ENCODE data around the gene TMEM176A.

Gene TMEM176A

GRCh38 chr7:150799741-150800580 is 608 bp upstream of the TMEM176A start, which contains the start of gene TMEM176B:
TMEM176B (minus strand) TSS chr7:150800364; CDS start chr7:150796569, 3,795 bp downstream.
- H3K4me3 ChIP-seq (ENCODE audit: low read length), result no peak within 1 kb of the TSS
- no peak for DNase-seq
- WGBS (ENCODE audit: extremely low coverage, insufficient coverage, low lambda C conversion rate), result no CpG with 5 or more reads among the region's 75 CpGs

GRCh38 chr7:150801242-150801945 is 825 bp downstream of the TMEM176A start:
- Histone ChIP-seq H4K8ac (ENCODE audit: low read depth, low read length) (no peak overlapping the region), H3K79me1 (ENCODE audit: low read length) (no peaks in the 10 kb centered on the region), H3K36me3 (ENCODE audit: control insufficient read depth, insufficient read depth, low read length) (no peaks in the 10 kb centered on the region), H3K4me3 (ENCODE audit: low read length) (no peak overlapping the region), H3K56ac (ENCODE audit: low read length) (no peak overlapping the region), H2AK5ac (ENCODE audit: low read length) (no peak overlapping the region), H2BK120ac (ENCODE audit: low read depth, low read length) (no peak overlapping the region), H3K27me3 (ENCODE audit: insufficient read depth, low read length, poor library complexity) (peaks cover 33% of the 10 kb centered on the region), H2BK5ac (ENCODE audit: low read length) (no peak overlapping the region), H2BK15ac (replicated peaks; ENCODE audit: low read depth) (no peak overlapping the region), H3K4ac (ENCODE audit: low read depth, low read length) (no peak overlapping the region), H3K23ac (ENCODE audit: low read length) (no peak overlapping the region), H3K27ac (ENCODE audit: low read depth, low read length) (no peak overlapping the region), H3K9ac (ENCODE audit: low read length) (no peak overlapping the region), H3K4me2 (ENCODE audit: low read length) (no peak overlapping the region), H3K4me1 (ENCODE audit: control insufficient read depth, low read depth, low read length) (no peaks in the 10 kb centered on the region), H3K79me2 (ENCODE audit: control insufficient read depth, insufficient read depth, low read length) (no peaks in the 10 kb centered on the region), H3K18ac (ENCODE audit: low read length) (no peak overlapping the region), H4K5ac (ENCODE audit: low read length) (no peak overlapping the region)
- no CpG with 5 or more reads among the region's 26 CpGs for WGBS (ENCODE audit: extremely low coverage, insufficient coverage, low lambda C conversion rate)
- no peak for DNase-seq

More at GRCh38 chr7:150799741-150800580, 608 bp upstream of the TMEM176A start, which contains the start of gene TMEM176B:
- no peak within 1 kb of the TSS for H3K4ac ChIP-seq (ENCODE audit: low read depth, low read length)
- H2AK5ac ChIP-seq (ENCODE audit: low read length), result no peak within 1 kb of the TSS
- peaks cover 33% of the 10 kb centered on the region for H3K27me3 ChIP-seq (ENCODE audit: insufficient read depth, low read length, poor library complexity)
- no peaks in the 10 kb centered on the region for H3K79me1 ChIP-seq (ENCODE audit: low read length)
- H3K4me1 ChIP-seq (ENCODE audit: control insufficient read depth, low read depth, low read length), result no peaks in the 10 kb centered on the region
- no peak within 1 kb of the TSS for H2BK5ac ChIP-seq (ENCODE audit: low read length)
- peak within 1 kb of the TSS; percentile 38 for H3K4me2 ChIP-seq (ENCODE audit: low read length)
- no peak within 1 kb of the TSS for H2BK15ac ChIP-seq (replicated peaks; ENCODE audit: low read depth)
- no peak within 1 kb of the TSS for H4K8ac ChIP-seq (ENCODE audit: low read depth, low read length)
- H3K36me3 ChIP-seq (ENCODE audit: control insufficient read depth, insufficient read depth, low read length), result no peaks in the 10 kb centered on the region
- no peak within 1 kb of the TSS for H3K18ac ChIP-seq (ENCODE audit: low read length)
- H4K5ac ChIP-seq (ENCODE audit: low read length), result no peak within 1 kb of the TSS
- H3K56ac ChIP-seq (ENCODE audit: low read length), result no peak within 1 kb of the TSS
- no peak within 1 kb of the TSS for H3K9ac ChIP-seq (ENCODE audit: low read length)
- H2BK120ac ChIP-seq (ENCODE audit: low read depth, low read length), result no peak within 1 kb of the TSS
- no peak within 1 kb of the TSS for H3K23ac ChIP-seq (ENCODE audit: low read length)
- no peak within 1 kb of the TSS for H3K27ac ChIP-seq (ENCODE audit: low read depth, low read length)
- no peaks in the 10 kb centered on the region for H3K79me2 ChIP-seq (ENCODE audit: control insufficient read depth, insufficient read depth, low read length)

GRCh38 chr7:150801946-150802771 is 1.6 kb downstream of the TMEM176A start:
- Histone ChIP-seq H3K79me2 (ENCODE audit: control insufficient read depth, insufficient read depth, low read length) (no peaks in the 10 kb centered on the region), H3K27me3 (ENCODE audit: insufficient read depth, low read length, poor library complexity) (peaks cover 33% of the 10 kb centered on the region), H3K4me1 (ENCODE audit: control insufficient read depth, low read depth, low read length) (no peaks in the 10 kb centered on the region), H3K9ac (ENCODE audit: low read length) (no peak overlapping the region), H4K5ac (ENCODE audit: low read length) (no peak overlapping the region), H2AK5ac (ENCODE audit: low read length) (no peak overlapping the region), H3K23ac (ENCODE audit: low read length) (no peak overlapping the region), H3K4ac (ENCODE audit: low read depth, low read length) (no peak overlapping the region), H3K4me3 (ENCODE audit: low read length) (no peak overlapping the region), H2BK120ac (ENCODE audit: low read depth, low read length) (no peak overlapping the region), H3K27ac (ENCODE audit: low read depth, low read length) (no peak overlapping the region), H3K18ac (ENCODE audit: low read length) (no peak overlapping the region), H3K4me2 (ENCODE audit: low read length) (no peak overlapping the region), H3K79me1 (ENCODE audit: low read length) (no peaks in the 10 kb centered on the region), H4K8ac (ENCODE audit: low read depth, low read length) (no peak overlapping the region), H3K36me3 (ENCODE audit: control insufficient read depth, insufficient read depth, low read length) (no peaks in the 10 kb centered on the region), H3K56ac (ENCODE audit: low read length) (no peak overlapping the region), H2BK5ac (ENCODE audit: low read length) (no peak overlapping the region), H2BK15ac (replicated peaks; ENCODE audit: low read depth) (no peak overlapping the region)
- no CpG with 5 or more reads among the region's 12 CpGs for whole genome bisulfite sequencing (ENCODE audit: extremely low coverage, insufficient coverage, low lambda C conversion rate)
- no peak for DNase-seq

- H3K23ac ChIP-seq (ENCODE audit: low read length), result no peak overlapping the region
- H3K4me1 ChIP-seq (ENCODE audit: control insufficient read depth, low read depth, low read length), result no peaks in the 10 kb centered on the region
- no peaks in the 10 kb centered on the region for H3K36me3 ChIP-seq (ENCODE audit: control insufficient read depth, insufficient read depth, low read length)
- no peaks in the 10 kb centered on the region for H3K79me1 ChIP-seq (ENCODE audit: low read length)
- H4K5ac ChIP-seq (ENCODE audit: low read length), result no peak overlapping the region
- H3K4me3 ChIP-seq (ENCODE audit: low read length), result no peak overlapping the region
- H3K4ac ChIP-seq (ENCODE audit: low read depth, low read length), result no peak overlapping the region
- H4K8ac ChIP-seq (ENCODE audit: low read depth, low read length), result no peak overlapping the region
- peaks cover 33% of the 10 kb centered on the region for H3K27me3 ChIP-seq (ENCODE audit: insufficient read depth, low read length, poor library complexity)
- H3K4me2 ChIP-seq (ENCODE audit: low read length), result no peak overlapping the region
- no peak overlapping the region for H2AK5ac ChIP-seq (ENCODE audit: low read length)
- DNase-seq, result no peak
- no peak overlapping the region for H3K56ac ChIP-seq (ENCODE audit: low read length)
- no peak overlapping the region for H3K27ac ChIP-seq (ENCODE audit: low read depth, low read length)
- no peak overlapping the region for H2BK5ac ChIP-seq (ENCODE audit: low read length)
- no peak overlapping the region for H2BK120ac ChIP-seq (ENCODE audit: low read depth, low read length)
- no peaks in the 10 kb centered on the region for H3K79me2 ChIP-seq (ENCODE audit: control insufficient read depth, insufficient read depth, low read length)
- H3K18ac ChIP-seq (ENCODE audit: low read length), result no peak overlapping the region
- H2BK15ac ChIP-seq (replicated peaks; ENCODE audit: low read depth), result no peak overlapping the region
- no peak overlapping the region for H3K9ac ChIP-seq (ENCODE audit: low read length)
- no CpG with 5 or more reads among the region's 10 CpGs for WGBS (ENCODE audit: extremely low coverage, insufficient coverage, low lambda C conversion rate)
Measured at GRCh38 chr7:150803161-150803860, 2.7 kb downstream of the TMEM176A start.

- H3K27me3 ChIP-seq (ENCODE audit: insufficient read depth, low read length, poor library complexity), result peaks cover 23% of the 10 kb centered on the region
- WGBS (ENCODE audit: extremely low coverage, insufficient coverage, low lambda C conversion rate), result no CpG with 5 or more reads among the region's 5 CpGs
- H2AK5ac ChIP-seq (ENCODE audit: low read length), result no peak overlapping the region
- H3K4me3 ChIP-seq (ENCODE audit: low read length), result no peak overlapping the region
- no peaks in the 10 kb centered on the region for H3K36me3 ChIP-seq (ENCODE audit: control insufficient read depth, insufficient read depth, low read length)
- no peak overlapping the region for H3K56ac ChIP-seq (ENCODE audit: low read length)
- no peaks in the 10 kb centered on the region for H3K79me1 ChIP-seq (ENCODE audit: low read length)
- no peak overlapping the region for H3K4ac ChIP-seq (ENCODE audit: low read depth, low read length)
- no peak overlapping the region for H4K8ac ChIP-seq (ENCODE audit: low read depth, low read length)
- H4K5ac ChIP-seq (ENCODE audit: low read length), result no peak overlapping the region
- no peak for DNase-seq
- H2BK15ac ChIP-seq (replicated peaks; ENCODE audit: low read depth), result no peak overlapping the region
- H3K23ac ChIP-seq (ENCODE audit: low read length), result no peak overlapping the region
- no peaks in the 10 kb centered on the region for H3K4me1 ChIP-seq (ENCODE audit: control insufficient read depth, low read depth, low read length)
- no peak overlapping the region for H2BK5ac ChIP-seq (ENCODE audit: low read length)
- no peak overlapping the region for H2BK120ac ChIP-seq (ENCODE audit: low read depth, low read length)
- H3K27ac ChIP-seq (ENCODE audit: low read depth, low read length), result no peak overlapping the region
- no peak overlapping the region for H3K18ac ChIP-seq (ENCODE audit: low read length)
- no peak overlapping the region for H3K9ac ChIP-seq (ENCODE audit: low read length)
- no peak overlapping the region for H3K4me2 ChIP-seq (ENCODE audit: low read length)
- H3K79me2 ChIP-seq (ENCODE audit: control insufficient read depth, insufficient read depth, low read length), result no peaks in the 10 kb centered on the region
Measured at GRCh38 chr7:150804802-150805201, 4.2 kb downstream of the TMEM176A start.

Measured in mesendoderm (in vitro differentiated cells).